GM12878 (cell line): ENCODE data around the gene SPON2.

ENCODE experiments used
- CTCF ChIP-seq, 3 experiments: IDR thresholded peaks in 2 of 3; conservative IDR thresholded peaks in 1 of 3; 2 replicates each; pipeline ENCODE4 v1.5.1; 2011; ENCODE audit warnings: low read depth in 3 of 3, low read length in 3 of 3, mild to moderate bottlenecking in 3 of 3, control low read depth in 2 of 3, moderate library complexity in 2 of 3, inconsistent platforms in 1 of 3, mixed read lengths in 1 of 3; ENCODE audit not compliant: control insufficient read depth in 2 of 3, insufficient read depth in 1 of 3; ENCODE audit errors: extremely low read depth in 1 of 3
- ESRRA ChIP-seq: IDR thresholded peaks from 2 replicates; pipeline ENCODE4 v1.6.1; 2012; ENCODE audit warnings: mild to moderate bottlenecking, low read length, improper control_type of control experiment
- ETV6 ChIP-seq, 2 experiments: fragments of 450-650 bp in 1 of 2; IDR thresholded peaks in 1 of 2; conservative IDR thresholded peaks in 1 of 2; 2 replicates each; pipeline ENCODE4 v1.6.1; 2014; ENCODE audit warnings: antibody characterized with exemption in 1 of 2, borderline replicate concordance in 1 of 2, low read depth in 1 of 2, mild to moderate bottlenecking in 1 of 2, moderate library complexity in 1 of 2
- EZH2 ChIP-seq: IDR thresholded peaks from 2 replicates; pipeline ENCODE4 v1.6.1; 2012; ENCODE audit warnings: low read depth, mild to moderate bottlenecking, control low read depth, inconsistent platforms, low read length, borderline replicate concordance; ENCODE audit not compliant: control insufficient read depth
- MAX ChIP-seq: IDR thresholded peaks from 2 replicates; pipeline ENCODE4 v1.6.1; 2012; ENCODE audit warnings: low read depth, low read length, improper control_type of control experiment
- NR2C2 ChIP-seq: IDR thresholded peaks from 2 replicates; pipeline ENCODE4 v1.6.1; 2011; ENCODE audit warnings: borderline replicate concordance, low read depth; ENCODE audit not compliant: control insufficient read depth, insufficient read length
- POLR2A ChIP-seq: IDR thresholded peaks from 2 replicates; pipeline ENCODE4 v1.6.1; 2011; ENCODE audit warnings: low read depth, mild to moderate bottlenecking, low read length
- POLR2AphosphoS5 ChIP-seq: IDR thresholded peaks from 2 replicates; pipeline ENCODE4 v1.6.1; 2011; ENCODE audit warnings: mild to moderate bottlenecking, low read length, inconsistent platforms
- SMARCA5 ChIP-seq: fragments of 450-650 bp; IDR thresholded peaks from 2 replicates; pipeline ENCODE4 v1.6.1; 2017; ENCODE audit warnings: mild to moderate bottlenecking
- SMC3 ChIP-seq: IDR thresholded peaks from 2 replicates; pipeline ENCODE4 v1.6.1; 2011; ENCODE audit warnings: low read length, improper control_type of control experiment, borderline replicate concordance
- TCF7 ChIP-seq: IDR thresholded peaks from 2 replicates; pipeline ENCODE4 v1.6.1; 2014; ENCODE audit warnings: antibody characterized with exemption, borderline replicate concordance
- ZBTB33 ChIP-seq: fragments of 450-650 bp; IDR thresholded peaks from 2 replicates; pipeline ENCODE4 v1.6.1; 2017; ENCODE audit warnings: mild to moderate bottlenecking

GRCh38 chr4:1204828-1205585 lies 32.6 kb upstream of the SPON2 start:
- no peak for TF ChIP-seq SMC3
- TF ChIP-seq POLR2A: no peak
- TF ChIP-seq CTCF (IDR thresholded peaks at IDR 0.05 in 2 of 3, conservative IDR thresholded peaks at IDR 0.05 in 1 of 3; ENCODE audit: control insufficient read depth in 2 of 3, extremely low read depth in 1 of 3, insufficient read depth in 1 of 3, low read depth in 3 of 3, low read length in 3 of 3): no peak
- no peak for TF ChIP-seq TCF7
- no peak for TF ChIP-seq ESRRA
- TF ChIP-seq EZH2: no peak
- TF ChIP-seq ZBTB33: no peak
- no peak for TF ChIP-seq MAX
- TF ChIP-seq SMARCA5: no peak
- no peak for TF ChIP-seq NR2C2
- no peak for TF ChIP-seq POLR2AphosphoS5
- TF ChIP-seq ETV6 (conservative IDR thresholded peaks at IDR 0.05 in 1 of 2, IDR thresholded peaks at IDR 0.05 in 1 of 2; ENCODE audit: borderline replicate concordance in 1 of 2, low read depth in 1 of 2): no peak
